Panc1 (cell line): ENCODE results near the gene COG8. TPM values are rescaled to one million over a fixed set of nuclear protein-coding genes. Genes with fewer than 3 reads are reported as not detected.

Experiments used
- ATAC-seq: fragments of 200-7000 bp; cut with Tn5 transposase; 2 replicates; pipeline ENCODE4 v1.9.1; 2020; ENCODE audit warnings: mild to moderate bottlenecking, moderate library complexity
- BruUV-seq: library from RNA; stranded (reverse); fragments of 400-500 nt; replicated peaks from 2 replicates; lab custom pipeline; 2021; lab: Mats Ljungman, UMichigan
- CTCF ChIA-PET: fragments of 300-600 bp; sonication (Branson Sonifier 250); formaldehyde crosslinking; loops from one replicate; lab custom pipeline; 2022; ENCODE audit warnings: antibody characterized with exemption; lab: Charles Lee
- POLR2A ChIA-PET: fragments of 300-600 bp; sonication (Branson Sonifier 250); formaldehyde crosslinking; loops from one replicate; lab custom pipeline; 2022; ENCODE audit warnings: antibody characterized with exemption; lab: Charles Lee
- DNase-seq: peaks from one replicate; pipeline ENCODE4 v3.0.0-alpha.2; 2010; ENCODE audit warnings: low read depth, low spot score
- H3K27ac ChIP-seq: 2 replicates; pipeline ENCODE4 v1.5.1; 2011; ENCODE audit warnings: mild to moderate bottlenecking, low read length, inconsistent platforms
- H3K27me3 ChIP-seq: fragments of 200-500 bp; sonication (Bioruptor generic); 2 replicates; pipeline ENCODE4 v1.6.0; 2014; ENCODE audit warnings: low read length, inconsistent platforms; ENCODE audit not compliant: control insufficient read depth, insufficient read depth
- H3K36me3 ChIP-seq: fragments of 200-500 bp; sonication (Bioruptor generic); 2 replicates; pipeline ENCODE4 v1.5.1; 2014; ENCODE audit warnings: inconsistent platforms, mild to moderate bottlenecking, low read length, moderate library complexity; ENCODE audit not compliant: control insufficient read depth, insufficient read depth
- H3K4me1 ChIP-seq: 2 replicates; pipeline ENCODE4 v1.5.1; 2011; ENCODE audit warnings: inconsistent platforms, mild to moderate bottlenecking, low read length, moderate library complexity; ENCODE audit not compliant: control insufficient read depth, insufficient read depth
- H3K4me3 ChIP-seq, 2 experiments: 2 replicates each; pipeline ENCODE4 v1.5.1; 2011 to 2012; ENCODE audit warnings: low read depth in 2 of 2, low read length in 2 of 2, mild to moderate bottlenecking in 2 of 2, inconsistent platforms in 1 of 2, moderate library complexity in 1 of 2
- H3K9me3 ChIP-seq: fragments of 200-500 bp; sonication (Bioruptor generic); 2 replicates; pipeline ENCODE4 v1.5.1; 2014; ENCODE audit warnings: low read depth, mild to moderate bottlenecking, inconsistent platforms, low read length, moderate library complexity; ENCODE audit not compliant: control insufficient read depth, insufficient read depth
- POLR2AphosphoS5 ChIP-seq: IDR thresholded peaks from 2 replicates; pipeline ENCODE4 v1.6.1; 2012; ENCODE audit warnings: mild to moderate bottlenecking, low read depth, low read length, moderate library complexity
- SIN3A ChIP-seq: IDR thresholded peaks from 2 replicates; pipeline ENCODE4 v1.6.1; 2012; ENCODE audit warnings: low read depth, mild to moderate bottlenecking, low read length, moderate library complexity, borderline replicate concordance; ENCODE audit not compliant: insufficient read depth
- TCF7L2 ChIP-seq: IDR thresholded peaks from 2 replicates; pipeline ENCODE4 v1.6.1; 2011; ENCODE audit warnings: mild to moderate bottlenecking, low read depth, low read length, inconsistent platforms
- in situ Hi-C: cut with HindIII; loops from 2 replicates; pipeline ENCODE4 v1.10.0; 2016; ENCODE audit warnings: low sequenced_read_pairs, low pct_unique_long_range_greater_than_20kb
- intact Hi-C: fragments of 100-400 bp; cut with micrococcal nuclease; formaldehyde crosslinking; loops from one replicate; pipeline ENCODE4 v1.10.0; 2022; ENCODE audit not compliant: unreplicated experiment
- total RNA-seq: library from RNA; stranded (reverse); gene quantifications from one replicate; pipeline ENCODE4 v1.2.1, GENCODE V29; 2021; ENCODE audit not compliant: unreplicated experiment
- TF ChIP-seq, protein P1 (sequence below): fragments of 450-650 bp; IDR thresholded peaks from 2 replicates; pipeline ENCODE4 v1.5.1; 2017; ENCODE audit warnings: mild to moderate bottlenecking
- TF ChIP-seq, protein P2 (sequence below), 2 experiments: IDR thresholded peaks; 2 replicates each; pipeline ENCODE4 v1.6.1; 2011 to 2012; ENCODE audit warnings: low read depth in 2 of 2, control low read depth in 1 of 2, low read length in 1 of 2, mild to moderate bottlenecking in 1 of 2, moderate library complexity in 1 of 2; ENCODE audit not compliant: insufficient read depth in 1 of 2

COG8 gene
- total RNA-seq, 1 experiment from 2014 or later = 30.5 TPM

DNA sequence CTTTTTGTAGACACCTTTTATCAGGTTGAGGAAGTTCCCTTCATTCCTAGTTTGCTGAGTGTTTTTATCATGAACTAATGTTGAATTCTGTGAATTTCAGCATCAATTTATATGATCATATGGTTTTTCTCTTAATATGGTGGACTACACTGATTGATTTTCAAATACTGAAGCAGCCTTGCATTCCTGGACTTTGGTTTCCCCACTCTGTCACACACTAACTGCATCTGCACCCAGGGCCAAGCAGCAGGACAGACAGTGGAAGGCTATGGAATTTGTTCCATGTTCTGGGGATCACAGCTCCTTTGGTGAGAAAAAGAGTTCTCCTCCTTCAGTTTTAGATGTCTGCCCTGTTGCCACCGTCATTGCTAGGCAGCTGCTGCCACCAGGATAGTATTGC, 38.7 kb upstream of the COG8 start:
- no peaks in the 10 kb centered on the region for H3K9me3 ChIP-seq
- DNase-seq (no peak), ATAC-seq (no peak)
- BruUV-seq = no TSS peak
- peaks cover 20% of the 10 kb centered on the region; the same call in 1 of the 2 replicates for H3K36me3 ChIP-seq
- no peak for TF ChIP-seq POLR2AphosphoS5
- no peak for TF ChIP-seq TCF7L2
- TF ChIP-seq SIN3A = no peak
- TF ChIP-seq, protein P1, sequence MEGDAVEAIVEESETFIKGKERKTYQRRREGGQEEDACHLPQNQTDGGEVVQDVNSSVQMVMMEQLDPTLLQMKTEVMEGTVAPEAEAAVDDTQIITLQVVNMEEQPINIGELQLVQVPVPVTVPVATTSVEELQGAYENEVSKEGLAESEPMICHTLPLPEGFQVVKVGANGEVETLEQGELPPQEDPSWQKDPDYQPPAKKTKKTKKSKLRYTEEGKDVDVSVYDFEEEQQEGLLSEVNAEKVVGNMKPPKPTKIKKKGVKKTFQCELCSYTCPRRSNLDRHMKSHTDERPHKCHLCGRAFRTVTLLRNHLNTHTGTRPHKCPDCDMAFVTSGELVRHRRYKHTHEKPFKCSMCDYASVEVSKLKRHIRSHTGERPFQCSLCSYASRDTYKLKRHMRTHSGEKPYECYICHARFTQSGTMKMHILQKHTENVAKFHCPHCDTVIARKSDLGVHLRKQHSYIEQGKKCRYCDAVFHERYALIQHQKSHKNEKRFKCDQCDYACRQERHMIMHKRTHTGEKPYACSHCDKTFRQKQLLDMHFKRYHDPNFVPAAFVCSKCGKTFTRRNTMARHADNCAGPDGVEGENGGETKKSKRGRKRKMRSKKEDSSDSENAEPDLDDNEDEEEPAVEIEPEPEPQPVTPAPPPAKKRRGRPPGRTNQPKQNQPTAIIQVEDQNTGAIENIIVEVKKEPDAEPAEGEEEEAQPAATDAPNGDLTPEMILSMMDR = no peak
- TF ChIP-seq, protein P2, sequence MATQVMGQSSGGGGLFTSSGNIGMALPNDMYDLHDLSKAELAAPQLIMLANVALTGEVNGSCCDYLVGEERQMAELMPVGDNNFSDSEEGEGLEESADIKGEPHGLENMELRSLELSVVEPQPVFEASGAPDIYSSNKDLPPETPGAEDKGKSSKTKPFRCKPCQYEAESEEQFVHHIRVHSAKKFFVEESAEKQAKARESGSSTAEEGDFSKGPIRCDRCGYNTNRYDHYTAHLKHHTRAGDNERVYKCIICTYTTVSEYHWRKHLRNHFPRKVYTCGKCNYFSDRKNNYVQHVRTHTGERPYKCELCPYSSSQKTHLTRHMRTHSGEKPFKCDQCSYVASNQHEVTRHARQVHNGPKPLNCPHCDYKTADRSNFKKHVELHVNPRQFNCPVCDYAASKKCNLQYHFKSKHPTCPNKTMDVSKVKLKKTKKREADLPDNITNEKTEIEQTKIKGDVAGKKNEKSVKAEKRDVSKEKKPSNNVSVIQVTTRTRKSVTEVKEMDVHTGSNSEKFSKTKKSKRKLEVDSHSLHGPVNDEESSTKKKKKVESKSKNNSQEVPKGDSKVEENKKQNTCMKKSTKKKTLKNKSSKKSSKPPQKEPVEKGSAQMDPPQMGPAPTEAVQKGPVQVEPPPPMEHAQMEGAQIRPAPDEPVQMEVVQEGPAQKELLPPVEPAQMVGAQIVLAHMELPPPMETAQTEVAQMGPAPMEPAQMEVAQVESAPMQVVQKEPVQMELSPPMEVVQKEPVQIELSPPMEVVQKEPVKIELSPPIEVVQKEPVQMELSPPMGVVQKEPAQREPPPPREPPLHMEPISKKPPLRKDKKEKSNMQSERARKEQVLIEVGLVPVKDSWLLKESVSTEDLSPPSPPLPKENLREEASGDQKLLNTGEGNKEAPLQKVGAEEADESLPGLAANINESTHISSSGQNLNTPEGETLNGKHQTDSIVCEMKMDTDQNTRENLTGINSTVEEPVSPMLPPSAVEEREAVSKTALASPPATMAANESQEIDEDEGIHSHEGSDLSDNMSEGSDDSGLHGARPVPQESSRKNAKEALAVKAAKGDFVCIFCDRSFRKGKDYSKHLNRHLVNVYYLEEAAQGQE (IDR thresholded peaks at IDR 0.05; ENCODE audit: insufficient read depth in 1 of 2, low read depth in 2 of 2, low read length in 1 of 2) = no peak
- no peaks in the 10 kb centered on the region for H3K27me3 ChIP-seq
- no peak overlapping the region for H3K27ac ChIP-seq
- in situ Hi-C loops (no loop called here), intact Hi-C loops (no loop called here)
- H3K4me1 ChIP-seq = no peaks in the 10 kb centered on the region
- CTCF ChIA-PET = no interaction called here
- POLR2A ChIA-PET = no interaction called here
- no peak overlapping the region for H3K4me3 ChIP-seq

DNA sequence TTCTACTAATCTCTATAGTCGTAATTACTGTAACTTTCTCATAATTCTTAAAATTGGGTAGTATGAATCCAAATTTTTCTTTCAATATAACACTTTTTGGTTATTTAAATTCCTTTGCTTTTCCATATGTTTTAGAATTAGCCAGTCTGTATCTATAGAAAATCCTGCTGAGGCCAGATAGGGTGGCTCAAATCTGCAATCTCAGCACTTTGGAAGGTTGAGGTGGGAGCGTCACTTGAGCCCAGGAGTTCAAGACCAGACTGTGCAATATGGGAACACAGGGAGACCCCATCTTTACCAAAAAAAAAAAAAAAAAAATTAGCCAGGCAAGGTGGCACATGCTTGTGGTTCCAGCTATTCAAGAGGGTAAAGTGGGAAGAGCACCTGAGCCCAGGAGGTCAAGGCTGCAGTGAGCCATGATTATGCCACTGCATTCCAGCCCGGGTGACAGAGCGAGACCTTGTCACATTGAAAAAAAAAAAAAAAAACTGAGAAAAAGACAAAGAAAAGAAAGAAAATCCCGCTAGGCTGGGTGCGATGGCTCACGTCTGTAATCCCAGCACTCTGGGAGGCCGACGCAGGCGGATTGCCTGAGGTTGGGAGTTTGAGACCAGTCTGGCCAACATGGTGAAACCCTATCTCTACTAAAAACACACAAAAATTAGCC, 37.2 kb upstream of the COG8 start:
- intact Hi-C loops (no loop called here), in situ Hi-C loops (no loop called here)
- ChIA-PET POLR2A (no interaction called here), CTCF (no interaction called here)
- no peak overlapping the region for H3K4me3 ChIP-seq
- peaks cover 20% of the 10 kb centered on the region; the same call in 1 of the 2 replicates for H3K36me3 ChIP-seq
- no peak for TF ChIP-seq TCF7L2
- TF ChIP-seq, protein P2 (IDR thresholded peaks at IDR 0.05; ENCODE audit: insufficient read depth in 1 of 2, low read depth in 2 of 2, low read length in 1 of 2) = no peak
- no peak for TF ChIP-seq POLR2AphosphoS5
- no peak for TF ChIP-seq SIN3A
- TF ChIP-seq, protein P1 = no peak
- H3K27me3 ChIP-seq = no peaks in the 10 kb centered on the region
- H3K9me3 ChIP-seq = no peaks in the 10 kb centered on the region
- BruUV-seq = no TSS peak
- H3K4me1 ChIP-seq = no peaks in the 10 kb centered on the region
- DNase-seq = no peak
- ATAC-seq = no peak
- H3K27ac ChIP-seq = no peak overlapping the region
